Testis (tissue), 2 donors: ENCODE results near the gene CD1B.
"Not testable (repeated sequence)": the region's sequence is repeated elsewhere in the genome, so short reads cannot be mapped to it uniquely, and the experiment has no call there.

ENCODE experiments used
- CTCF ChIP-seq, 3 experiments: fragments of 450-650 bp in 2 of 3; fragments of 200-600 bp in 1 of 3; sonication (generic) in 1 of 3; IDR thresholded peaks; one replicate each; pipeline ENCODE4 v1.5.1; 2016 to 2019; ENCODE audit warnings: antibody characterized with exemption in 3 of 3, mild to moderate bottlenecking in 2 of 3, moderate library complexity in 1 of 3
- POLR2A ChIP-seq: fragments of 450-650 bp; IDR thresholded peaks from one replicate; pipeline ENCODE4 v1.6.1; 2017; ENCODE audit warnings: antibody characterized with exemption, mild to moderate bottlenecking, moderate library complexity

- TF ChIP-seq CTCF (IDR thresholded peaks at IDR 0.05); POLR2A: not testable (repeated sequence)
Measured at GRCh38 chr1:158348946-158349345, 17.6 kb upstream of the CD1B start.
